Amniotic epithelial cell (primary cell): ENCODE measurements around the gene AP1B1.
"Not testable (repeated sequence)": the region's sequence is repeated elsewhere in the genome, so short reads cannot be mapped to it uniquely, and the experiment has no call there.

Source experiments
- DNase-seq: peaks from one replicate; pipeline ENCODE4 v3.0.0-alpha.2; 2010; ENCODE audit warnings: low read depth

AP1B1 gene

DNA sequence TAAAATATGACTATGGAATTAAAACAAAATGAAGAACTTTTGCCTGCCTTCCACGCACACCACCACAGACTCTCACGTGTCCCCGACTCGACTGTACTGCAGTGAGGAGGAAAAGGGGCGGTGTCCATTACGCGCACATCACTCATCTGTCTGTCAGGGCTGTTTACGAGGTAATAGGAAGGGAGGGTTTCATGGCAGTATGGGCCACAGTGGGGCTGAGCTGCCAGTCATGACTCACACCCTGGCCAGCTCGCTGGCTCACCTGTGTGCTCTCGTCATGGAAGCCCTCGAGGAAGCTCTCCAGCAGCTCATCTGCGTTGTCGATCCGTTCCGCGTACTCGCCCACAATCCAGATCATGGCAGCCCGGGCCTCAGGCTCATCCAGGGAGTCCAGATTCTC, 39.4 kb downstream of the AP1B1 start:
- DNase-seq, result no peak

DNA sequence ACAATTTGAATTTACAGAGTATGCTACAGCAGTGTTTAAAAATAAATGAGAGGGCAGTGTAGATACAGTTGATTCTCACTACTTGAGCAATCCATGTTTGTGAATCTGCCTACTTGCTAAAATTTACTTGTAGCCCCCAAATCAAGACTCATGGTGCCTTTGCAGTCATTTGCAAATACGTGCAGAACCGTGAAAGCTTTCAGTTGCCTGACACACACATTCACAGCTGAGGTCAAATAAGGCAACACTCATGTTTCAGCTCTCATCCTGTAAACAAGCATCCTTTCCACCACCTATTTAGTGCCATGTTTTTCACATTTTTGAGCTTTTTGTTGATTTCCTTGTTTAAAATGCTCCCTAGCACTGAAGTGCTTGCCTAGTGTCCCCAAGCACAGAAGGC, 40.3 kb downstream of the AP1B1 start:
- DNase-seq, result no peak

DNA sequence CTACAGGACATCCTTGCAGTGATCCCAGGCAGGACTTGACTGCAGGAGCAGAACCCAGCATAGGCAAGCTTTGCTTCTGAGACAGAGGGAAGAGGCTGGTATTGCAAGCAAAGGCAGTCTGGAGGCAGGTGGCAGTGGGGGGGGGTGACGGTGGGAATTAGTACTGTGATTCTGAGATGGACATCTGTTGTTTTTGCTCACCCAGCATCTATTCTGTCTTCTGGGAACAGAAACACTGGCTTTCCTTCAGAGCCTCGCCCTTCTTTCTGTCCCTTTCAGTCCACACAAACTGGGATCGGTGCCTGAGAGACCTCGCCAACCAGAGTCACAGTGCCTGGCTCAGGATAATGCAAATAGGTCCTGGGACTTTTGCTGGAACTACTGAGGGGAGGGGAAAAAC, 41.7 kb downstream of the AP1B1 start:
- no peak for DNase-seq

DNA sequence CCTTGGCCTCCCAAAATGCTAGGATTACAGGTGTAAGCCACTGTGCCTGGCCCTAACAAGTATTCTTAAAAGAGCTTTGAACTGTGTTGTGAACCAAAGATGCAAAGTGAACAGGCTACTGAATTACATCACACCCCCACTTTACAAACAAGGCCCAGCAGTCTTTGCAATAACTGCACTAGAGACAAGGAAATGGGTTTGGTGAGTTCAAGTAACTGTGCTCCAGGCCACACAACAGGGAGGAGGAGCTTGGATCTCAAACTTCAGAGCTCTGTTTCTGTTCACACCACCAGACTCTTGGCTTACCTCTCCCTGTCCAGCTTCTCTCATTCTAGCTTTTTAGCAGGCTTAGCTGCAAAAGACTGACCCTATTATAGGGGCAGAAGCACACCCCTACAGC, 42.4 kb downstream of the AP1B1 start:
- peak; percentile 7 for DNase-seq

DNA sequence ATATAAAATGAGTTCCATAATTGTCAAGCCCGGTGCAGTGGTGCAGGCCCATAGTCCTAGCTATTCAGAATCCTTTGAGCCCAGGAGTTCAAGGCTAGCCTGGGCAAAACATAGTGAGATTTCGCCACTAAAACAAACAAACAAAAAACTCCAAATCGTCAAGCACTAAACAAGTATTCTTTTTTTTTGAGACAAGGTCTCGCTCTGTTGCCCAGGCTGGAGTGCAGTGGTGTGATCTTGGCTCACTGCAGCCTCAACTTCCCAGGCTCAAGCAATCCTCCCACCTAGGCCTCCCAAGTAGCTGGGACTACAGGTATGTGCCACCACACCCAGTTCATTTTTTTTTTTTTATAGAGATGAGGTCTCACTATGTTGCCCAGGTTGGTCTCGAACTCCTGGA, 43.5 kb downstream of the AP1B1 start:
- DNase-seq, result not testable (repeated sequence)

DNA sequence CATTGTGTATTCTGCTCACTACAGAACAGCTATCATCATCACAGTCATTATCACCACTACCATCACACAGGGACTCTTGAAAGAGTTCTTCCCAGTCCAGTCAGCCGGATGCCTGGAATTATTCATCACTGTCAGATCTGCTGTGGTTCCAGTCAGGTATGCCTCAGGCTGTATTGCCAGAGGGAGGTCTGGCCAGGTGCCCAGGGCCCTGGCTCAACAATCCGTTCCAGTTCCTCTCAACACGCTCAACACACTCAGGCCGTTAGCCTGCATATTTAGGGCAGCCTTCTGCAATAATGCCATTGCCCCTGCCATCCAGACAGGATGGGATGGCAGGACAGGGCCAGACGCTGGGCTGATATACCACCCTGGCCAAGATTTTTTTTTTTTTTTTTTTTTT, 44.2 kb downstream of the AP1B1 start:
- DNase-seq, result peak; percentile 96

DNA sequence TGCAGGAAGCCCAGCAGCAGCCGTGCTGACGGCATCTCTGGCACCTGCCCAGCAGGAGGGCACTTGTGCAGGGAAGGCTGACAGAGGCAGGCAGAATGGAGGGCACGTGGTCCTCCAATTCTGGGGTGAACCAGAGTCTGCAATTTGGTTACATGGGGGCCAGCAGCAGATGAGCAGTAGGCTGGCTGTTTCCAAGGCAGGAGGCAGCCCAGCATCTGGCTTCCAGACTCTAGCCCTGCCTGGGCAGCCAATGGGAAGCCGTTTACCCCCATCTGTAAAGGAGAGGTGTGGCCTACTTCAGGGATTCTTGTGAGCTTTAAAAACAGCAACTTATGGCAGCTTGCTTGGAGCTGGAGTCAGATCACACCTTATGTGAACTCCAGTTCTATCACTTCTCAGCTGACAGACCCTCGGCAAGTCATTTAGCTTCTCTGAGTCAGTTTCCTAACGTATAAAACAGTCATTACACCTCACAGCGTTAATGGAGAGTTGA, 45.0 kb downstream of the AP1B1 start:
- peak; percentile 31 for DNase-seq

DNA sequence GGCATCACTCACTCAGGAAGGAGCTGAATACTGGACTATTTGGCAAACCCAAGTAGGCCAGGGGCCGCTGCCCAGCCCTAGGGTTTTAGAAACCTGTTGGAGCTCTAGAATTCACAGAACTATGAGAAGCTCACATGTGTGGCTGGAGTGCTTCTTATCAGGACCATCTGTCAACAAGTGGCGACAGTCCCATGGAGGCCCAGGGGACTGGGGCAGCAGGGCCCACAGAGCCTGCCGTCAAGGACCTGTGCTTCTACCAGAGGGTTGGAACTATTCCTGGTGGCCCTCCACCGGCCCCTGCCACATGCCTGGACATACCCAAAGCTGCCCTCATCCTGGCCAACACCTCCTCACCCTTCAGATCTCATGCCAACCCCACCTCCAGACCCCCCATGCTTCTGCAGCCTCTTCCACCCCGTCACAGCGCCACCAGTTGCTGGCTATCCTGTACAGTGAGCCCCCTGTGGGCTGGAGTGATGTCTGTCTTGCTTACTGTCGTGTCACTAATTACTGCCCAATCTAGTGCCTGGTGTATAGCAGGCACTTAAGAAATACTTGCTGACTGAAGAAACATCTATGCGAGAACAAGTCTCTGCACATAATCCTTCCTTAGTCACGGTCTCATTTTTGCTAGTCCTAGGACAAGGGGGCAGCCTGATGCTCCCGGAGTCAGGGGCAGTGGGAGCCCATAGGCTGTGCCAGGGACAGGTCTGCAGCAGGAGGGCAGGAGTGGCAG, 45.6 kb downstream of the AP1B1 start:
- DNase-seq, result no peak

DNA sequence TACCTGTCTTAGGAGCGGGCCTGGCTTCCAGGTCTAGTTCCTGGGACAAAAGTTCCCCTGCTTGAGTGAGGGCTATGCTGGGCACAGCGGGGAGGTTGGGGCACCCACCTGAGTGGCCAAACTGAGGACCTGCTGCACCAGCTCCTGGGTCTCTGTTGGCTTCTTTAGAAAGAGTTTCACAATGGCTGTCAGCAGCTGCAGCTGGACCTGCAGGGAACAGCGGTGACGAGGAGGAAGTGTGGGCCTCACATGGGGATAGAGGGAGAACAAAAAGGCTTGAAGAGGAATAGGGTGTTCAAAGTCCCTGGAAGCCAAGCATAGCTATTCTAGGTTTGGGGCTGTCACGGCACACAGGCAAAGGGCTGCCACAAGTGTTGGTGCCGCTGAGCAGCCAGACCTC, 46.2 kb downstream of the AP1B1 start:
- DNase-seq, result no peak

DNA sequence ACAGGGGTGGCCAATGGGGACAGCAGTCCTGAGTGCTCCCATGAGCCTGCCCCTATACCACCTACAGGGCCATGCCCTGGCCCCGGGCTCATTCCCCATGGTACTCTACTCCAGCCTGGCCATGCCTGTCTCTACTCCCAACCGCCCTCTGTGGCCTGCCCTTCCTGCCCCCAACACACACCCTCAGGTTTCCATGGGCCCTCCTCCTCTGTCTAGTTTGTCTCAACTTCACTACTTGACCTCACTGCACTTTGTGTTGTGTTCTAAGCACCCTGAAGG, 46.6 kb downstream of the AP1B1 start:
- DNase-seq, result no peak

DNA sequence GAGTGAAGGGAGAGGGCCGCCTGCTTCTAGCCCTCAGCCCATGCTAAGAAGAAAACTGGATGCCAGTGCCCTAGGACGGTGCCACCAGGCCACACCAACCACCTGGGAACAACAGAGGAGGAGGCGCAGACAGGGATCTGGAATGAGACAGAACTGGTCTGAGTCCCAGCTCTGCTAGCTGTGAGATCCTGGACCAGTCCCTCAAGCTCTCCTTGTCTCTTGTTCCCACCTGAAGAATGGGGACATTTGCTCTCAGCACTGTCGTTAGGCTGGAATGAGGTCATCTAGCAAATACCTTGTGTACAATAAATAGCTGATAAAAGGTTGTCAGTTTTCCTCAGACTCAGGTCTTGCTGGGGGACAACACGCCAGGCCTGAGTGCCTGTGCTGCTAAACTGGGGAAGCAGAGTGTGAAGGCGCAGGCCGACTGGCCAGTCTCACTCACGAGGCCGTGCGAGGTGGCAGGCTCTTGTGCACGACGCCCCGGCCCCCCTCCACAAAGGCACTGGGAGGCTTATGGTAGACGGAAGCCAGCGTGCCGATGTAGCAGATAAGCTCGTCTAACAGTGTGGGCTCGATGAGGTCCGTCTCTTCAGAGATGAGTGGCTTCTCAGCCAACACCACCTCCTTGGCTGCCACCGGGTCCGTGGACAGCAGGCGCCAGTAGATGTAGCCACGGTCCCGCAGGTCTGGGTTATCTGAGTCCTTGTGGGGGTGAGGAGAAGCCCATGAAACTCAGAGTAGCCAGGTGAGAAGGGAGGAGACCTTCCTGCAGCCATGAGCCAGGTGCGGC, 47.1 kb downstream of the AP1B1 start:
- DNase-seq, result no peak

DNA sequence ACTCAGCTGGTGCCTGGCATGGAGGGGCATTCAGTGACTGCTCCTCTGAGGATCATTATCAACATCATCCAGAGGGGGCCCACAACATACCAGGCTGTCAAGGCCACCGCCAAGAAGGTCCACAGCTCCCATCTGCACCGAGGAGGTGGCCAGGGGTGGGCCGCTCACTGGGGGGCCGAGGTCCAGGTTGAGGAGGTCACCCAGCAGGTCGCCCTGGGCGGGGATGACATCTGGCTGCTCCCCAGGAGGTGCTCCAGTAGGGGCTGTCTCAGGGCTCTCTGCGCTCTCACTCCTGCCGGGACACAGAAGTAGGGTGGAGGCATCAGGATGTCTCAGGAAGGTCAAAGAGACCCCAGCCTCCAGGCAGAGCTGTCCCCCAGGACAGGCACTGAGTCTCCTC, 47.8 kb downstream of the AP1B1 start:
- no peak for DNase-seq

DNA sequence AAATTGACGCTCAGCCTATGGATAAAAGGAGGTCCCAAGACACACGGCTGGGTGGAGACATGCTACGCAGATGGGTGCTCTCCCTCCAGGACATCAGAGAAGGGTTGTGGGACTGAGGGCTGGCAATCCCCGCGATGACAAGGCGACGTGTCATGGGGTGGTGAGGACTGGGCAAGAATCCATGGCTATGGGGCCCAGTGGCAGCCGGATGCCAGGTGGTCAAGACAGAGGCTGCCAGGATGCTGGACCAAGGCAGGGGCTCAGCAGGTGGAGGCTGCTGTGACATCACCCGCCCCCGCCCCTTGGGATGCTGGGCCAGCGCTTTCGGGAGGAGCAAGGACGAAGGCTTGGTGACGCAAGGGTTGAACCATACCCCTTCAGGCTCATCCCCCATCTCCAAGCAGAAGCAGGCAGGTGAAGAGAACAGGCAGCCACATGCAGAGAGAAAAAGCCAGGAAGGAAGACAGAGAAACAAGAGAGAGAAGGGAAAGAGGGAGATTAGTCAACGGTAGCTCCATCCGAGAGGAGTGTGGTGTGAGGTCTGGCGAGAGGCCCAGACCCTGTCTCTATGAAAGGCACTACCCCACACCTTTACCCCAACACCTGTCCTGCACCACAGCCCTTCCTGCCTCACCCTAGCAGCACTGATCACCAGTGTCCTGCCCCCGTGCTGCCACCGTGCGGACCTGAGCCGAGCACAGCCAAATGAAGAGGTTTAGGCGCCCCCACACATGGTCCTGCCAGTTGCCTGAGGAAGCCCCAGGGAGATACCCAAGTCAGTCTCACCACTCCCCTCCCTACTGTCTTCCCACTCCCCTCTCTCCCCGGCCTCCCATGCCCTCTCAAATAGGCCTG, 48.8 kb downstream of the AP1B1 start:
- no peak for DNase-seq

DNA sequence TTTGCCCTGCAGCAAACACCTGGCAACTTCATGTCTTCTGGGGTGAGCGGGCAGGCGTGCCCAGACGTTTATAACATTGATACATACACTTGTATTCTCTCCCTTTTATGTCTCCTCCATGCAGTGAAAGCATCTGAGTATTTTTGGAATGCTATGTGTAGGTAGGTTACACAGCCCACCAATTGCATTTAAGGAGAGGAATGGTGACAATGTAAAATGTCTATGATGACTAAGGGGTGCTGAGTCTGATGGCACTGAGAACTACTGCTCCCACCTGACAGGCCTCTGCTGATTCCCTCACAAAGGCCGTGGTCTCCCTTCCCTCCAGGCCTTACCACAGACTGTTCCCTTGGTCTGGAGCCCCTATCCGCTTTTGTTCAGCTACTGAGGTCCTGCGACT, 50.0 kb downstream of the AP1B1 start:
- DNase-seq, result no peak

DNA sequence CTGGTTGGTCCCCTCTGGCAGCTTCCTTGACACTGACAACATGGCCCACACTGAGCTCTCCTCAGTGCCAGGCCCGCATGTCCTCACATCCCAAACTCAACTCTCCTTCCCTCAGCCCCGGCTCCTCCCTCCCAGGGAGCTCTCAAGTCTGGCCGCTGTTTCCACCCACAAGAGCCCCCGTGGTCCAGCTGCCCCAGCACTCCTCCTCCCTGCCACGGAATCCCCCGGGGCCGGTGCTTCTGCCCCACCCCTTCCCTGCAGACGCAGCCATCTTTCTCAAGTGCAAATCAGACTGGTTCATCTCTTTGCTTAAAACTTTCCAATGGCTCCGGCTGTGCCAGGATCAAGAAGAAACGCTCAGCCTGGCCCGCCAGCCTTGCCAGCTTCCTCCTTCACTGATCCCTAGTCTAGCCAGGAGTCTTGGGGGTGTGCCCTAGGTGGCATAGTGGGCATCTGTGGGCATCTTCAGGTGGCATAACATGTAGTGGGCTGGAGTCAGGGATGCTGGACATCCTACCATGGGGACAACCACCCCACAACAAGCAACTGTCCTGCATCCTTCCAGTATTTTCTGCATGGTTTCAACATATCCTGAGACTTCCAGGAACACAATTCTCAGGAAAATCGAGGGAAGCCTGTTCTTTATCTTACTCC, 50.6 kb downstream of the AP1B1 start:
- DNase-seq, result no peak

DNA sequence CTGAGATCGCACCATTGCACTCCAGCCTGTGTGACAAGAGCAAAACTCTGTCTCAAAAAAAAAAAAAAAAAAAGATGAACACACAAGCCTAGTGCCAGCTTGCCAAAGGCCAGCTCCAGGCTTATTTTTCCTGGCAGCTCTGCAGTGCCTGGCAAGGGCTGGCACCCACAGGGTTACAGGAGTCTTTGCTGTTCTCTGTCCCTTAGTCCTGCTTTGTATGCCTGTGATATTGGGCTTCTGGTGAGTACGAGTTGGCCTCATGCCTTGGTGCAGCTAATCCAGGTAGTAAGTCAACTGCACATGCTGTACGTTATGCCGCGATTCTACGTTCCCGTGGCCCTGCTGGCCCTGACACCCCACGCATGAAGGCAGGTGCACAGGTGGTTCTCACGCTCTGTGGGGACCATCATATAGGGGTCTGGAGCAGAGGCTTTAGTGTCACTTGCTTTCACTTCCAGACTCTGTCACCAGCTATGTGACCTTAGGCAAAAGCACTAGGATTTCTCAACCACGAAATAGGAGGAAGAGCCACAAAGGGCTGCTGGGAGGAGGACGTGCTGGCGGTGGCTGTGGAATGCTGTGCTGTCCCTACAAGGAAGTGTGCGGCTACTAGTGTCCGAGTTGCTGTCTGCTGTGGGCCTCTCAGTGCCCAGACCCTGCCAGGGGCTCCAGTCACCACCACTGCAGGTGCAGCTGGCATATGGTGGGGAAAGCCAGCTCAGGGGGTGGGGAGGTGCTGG, 51.4 kb downstream of the AP1B1 start:
- DNase-seq, result no peak

DNA sequence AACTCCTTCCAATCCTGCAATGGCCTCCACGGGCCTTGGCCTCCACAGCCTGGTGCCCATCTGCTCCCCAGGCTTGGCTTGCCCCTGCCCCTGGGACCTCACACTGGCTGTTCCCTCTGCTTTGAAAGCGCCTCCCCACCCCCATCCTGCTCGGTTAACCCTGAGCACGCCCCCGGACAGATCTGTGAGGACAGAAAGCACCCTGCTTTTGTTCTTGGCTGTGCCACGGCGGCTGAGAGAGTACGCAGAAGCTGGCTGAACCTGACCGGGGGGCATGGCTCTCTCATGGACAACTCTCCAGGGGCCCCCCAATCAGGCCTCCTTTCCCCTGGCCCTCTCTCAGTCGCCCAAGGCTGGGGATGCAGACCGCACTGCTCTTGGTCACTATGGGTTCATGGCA, 52.7 kb downstream of the AP1B1 start:
- no peak for DNase-seq

DNA sequence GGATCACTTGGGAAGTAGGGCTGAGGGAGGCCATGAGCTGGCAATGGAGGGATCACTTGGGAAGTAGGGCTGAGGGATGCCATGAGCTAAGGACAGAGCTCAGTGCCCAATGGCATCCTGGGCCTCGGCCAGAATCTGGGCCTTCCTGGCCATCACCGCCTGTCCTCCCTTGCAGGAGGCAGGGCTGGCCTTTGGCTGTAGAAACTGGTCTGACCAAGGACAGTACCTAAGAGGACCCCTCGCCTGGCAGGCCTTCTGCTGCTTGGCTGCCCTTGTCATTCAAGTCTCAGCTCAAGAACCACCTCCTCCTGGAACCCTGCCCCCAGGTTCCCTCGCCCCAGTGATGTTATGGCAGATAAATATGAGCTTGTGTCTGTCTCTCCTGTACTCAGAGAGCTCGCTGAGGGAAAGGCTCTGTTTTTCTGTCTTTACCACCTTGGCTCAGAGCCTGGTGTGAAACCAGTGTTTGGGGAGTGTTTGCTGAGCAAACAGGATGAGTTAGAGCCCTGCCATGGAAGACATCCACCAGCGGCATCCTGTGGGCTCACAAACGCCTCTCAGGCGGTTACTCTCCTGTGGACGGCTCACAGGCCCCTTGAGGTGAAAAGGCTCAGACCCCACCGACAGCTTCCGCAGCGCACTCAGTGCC, 53.5 kb downstream of the AP1B1 start:
- peak; percentile 22 for DNase-seq

DNA sequence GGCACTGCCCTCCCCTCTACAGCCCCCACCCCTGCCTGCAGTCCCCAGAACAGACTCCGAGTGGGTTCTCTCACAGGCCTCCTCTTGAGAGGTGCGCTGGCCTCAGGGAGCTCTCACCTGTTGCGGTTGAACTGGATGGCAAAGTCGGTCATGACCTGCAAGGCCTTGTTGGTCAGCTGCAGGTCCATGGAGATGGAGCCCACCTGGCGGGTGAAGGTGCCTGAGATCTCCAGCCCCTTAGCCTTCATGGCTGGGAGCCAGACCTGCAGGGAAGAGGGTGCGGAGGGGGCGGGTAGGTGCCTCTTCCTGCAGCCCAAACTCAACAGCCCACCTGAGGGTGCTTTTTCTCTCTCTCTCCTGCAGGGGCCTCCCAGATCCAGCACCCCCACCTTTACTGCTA, 54.2 kb downstream of the AP1B1 start:
- DNase-seq, result no peak

DNA sequence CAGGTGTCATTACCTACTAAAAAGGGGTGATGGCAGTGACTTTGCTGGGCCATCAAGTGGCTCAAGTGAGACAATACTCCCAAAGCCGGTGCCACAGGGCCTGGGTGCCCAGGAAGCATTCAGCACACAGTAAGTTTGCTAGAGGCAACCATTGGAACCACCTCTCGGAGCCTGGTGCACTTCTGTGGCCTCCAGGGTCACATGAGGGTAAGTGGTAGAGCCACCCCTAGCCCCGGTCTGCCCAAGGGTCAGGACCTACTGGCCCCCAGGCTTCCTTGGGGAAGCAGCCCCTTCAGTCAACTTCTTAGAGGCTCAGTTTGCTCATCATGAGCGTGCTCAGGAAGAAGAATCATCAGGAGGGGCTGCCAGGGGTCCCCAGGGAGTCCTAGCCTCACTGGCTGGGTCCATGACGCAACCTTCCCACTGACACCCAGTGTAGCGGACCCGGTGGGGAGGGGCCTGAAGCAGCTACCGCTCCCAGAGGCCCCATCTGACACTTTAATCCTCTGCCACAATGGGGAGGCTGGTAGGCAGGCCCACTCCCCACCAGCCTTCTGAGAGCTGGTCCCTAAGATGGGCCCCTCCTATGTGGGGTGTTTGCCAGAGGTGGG, 55.4 kb downstream of the AP1B1 start:
- DNase-seq, result no peak
